ENCODE measurements around the gene NT5C.

DNA sequence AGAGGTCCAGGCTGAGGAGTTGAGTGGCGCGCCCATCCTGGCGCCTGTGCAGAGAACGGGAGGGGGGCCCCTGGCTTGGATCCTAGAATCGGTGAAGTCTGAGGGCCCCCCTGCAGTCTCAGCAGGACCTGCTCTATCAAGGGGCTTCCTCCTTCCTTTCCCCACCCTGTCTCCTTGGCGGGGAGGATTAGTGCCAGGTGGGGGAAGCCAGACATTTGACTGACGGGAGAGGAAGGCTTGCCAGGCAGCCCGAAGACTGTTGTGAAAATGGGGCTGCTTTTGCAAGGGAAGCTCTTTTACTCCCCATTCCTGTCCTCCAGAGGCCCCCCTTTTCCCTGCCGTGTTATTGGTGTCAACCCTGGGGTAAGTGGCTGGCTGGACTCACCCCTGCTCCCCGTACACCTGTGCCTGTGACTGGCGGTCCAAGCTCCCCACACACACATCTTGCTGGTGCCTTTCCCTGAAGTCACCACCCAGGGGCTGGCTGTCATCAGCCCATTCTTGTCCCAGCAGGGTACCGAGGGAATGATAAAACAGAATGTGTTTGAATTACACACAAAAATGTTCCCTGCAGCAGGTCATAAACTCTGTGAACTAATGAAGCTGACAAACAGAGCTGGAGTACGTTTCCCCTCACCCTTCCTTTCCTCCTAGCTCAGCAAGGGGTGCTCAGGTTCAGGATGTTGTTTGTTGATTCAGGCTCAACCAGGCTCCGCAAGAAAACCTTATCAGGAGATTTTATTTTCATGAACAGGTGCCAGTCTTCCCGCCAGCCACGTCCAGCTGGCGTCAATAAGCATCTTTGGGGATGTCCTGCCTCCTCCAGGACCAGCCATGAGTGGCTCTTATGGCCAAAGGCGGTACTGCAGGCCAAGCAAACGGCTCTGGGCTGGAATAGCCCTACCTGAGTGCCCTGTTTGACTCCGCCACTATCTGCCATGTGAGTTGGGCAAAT lies 26.1 kb downstream of the NT5C start:
- TF ChIP-seq CTCF (IDR thresholded peaks at IDR 0.05) (peak in 3 of 4 experiments; percentile 47 to 68 (median 64)), POLR2AphosphoS5 (IDR thresholded peaks at IDR 0.05) (no peak), POLR2A (IDR thresholded peaks at IDR 0.05) (no peak)

All from gastroesophageal sphincter (tissue), 3 donors.